Measurements from ENCODE around the gene RESP18.
"Not testable (repeated sequence)": the region's sequence is repeated elsewhere in the genome, so short reads cannot be mapped to it uniquely, and the experiment has no call there.

The RESP18 gene

DNA sequence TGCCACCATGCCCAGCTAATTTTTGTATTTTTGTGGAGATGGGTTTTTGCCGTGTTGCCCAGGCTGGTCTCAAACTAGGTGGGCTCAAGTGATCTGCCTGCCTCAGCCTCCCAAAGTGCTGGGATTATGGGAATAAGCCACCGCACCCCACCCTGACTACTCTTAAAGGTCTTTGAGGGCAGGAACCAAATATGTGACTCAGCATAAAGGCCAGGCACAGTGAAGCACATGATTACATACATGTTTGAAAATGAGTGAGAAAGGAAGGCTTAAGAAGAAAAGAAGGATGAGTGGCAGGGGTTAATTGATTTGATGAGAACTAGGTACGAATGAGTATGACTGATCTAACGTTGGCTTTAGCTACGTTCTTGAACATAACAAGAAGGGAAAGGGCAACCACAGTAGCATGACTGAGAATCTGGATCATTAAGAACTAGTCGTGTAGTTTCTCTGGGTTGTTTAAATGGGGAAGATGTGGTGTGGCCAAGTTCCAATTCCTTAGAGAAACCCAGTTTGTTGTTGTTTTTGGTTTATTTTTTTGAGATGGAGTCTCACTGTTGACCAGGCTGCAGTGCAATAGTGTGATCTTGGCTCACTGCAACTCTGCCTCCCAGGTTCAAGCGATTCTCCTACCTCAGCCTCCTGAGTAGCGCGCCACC lies 6.8 kb downstream of the RESP18 start:
- DNase-seq (ENCODE audit: low read depth in 2 of 2, low spot score in 1 of 2), result no peak

DNA sequence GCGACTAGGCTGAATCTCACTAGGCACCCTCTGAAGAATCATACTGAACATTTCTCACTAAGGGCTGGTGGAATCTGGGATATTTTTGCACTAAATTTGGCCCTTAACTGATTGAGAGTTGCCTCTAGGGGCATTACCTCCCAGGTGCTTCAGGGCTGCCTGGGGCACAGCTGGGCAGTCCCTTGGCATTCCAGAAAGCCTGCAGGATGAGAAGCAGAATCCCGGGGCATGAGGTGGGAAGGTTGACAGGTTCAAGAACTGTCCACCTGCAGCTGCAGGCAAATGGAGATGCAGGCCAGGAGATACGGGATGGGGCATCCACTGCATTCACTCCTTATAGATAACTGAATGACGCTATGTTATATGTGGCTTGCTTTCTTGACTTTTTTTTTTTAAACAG lies 7.4 kb downstream of the RESP18 start:
- DNase-seq (ENCODE audit: low read depth in 2 of 2, low spot score in 1 of 2), result no peak

DNA sequence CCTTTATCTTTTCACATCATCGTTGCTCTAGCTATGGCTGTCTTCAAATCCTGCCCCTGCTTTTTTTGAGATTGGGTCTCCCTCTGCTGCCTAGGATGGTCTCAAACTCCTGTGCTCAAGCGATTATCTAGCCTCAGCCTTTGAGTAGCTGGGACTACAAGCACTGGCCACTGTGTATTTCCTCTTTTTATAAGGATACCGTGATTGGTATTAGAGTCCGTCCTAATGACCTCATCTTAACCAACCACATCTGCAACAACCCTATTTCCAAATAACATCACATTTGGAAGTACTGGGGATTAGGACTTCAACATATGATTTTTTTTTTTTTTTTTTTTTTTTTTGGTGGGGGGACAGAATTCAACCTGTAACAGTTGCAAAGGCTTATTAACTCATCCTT lies 9.1 kb downstream of the RESP18 start:
- DNase-seq (ENCODE audit: low read depth in 2 of 2, low spot score in 1 of 2), result no peak

DNA sequence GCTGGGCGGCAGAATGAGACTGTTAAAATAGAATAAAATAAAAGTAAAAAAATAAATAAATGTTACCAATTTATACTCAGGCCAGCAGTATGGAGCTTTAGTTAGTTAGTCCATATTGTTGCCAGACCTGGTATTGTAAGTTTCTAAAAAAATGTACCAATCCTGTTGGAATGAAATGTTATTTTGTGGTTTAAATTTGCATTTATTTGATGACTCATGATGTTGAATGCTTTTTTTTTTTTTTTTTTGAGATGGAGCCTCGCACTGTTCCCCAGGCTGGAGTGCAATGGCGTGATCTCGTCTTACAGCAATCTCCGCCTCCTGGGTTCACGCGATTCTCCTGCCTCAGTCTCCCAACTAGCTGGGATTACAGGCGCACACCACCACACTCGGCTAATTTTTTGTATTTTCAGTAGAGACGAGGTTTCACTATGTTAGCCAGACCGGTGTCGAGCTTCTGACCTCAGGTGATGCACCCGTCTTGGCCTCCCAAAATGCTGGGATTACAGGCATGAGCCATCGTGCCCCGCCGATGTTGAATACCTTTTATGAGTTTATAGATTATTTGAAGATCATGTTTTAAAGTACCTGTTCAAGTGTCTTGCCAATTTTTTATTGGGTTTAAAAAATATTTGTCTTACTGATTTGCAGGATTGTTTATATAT lies 17.6 kb downstream of the RESP18 start:
- no peak for DNase-seq (ENCODE audit: low read depth in 2 of 2, low spot score in 1 of 2)

DNA sequence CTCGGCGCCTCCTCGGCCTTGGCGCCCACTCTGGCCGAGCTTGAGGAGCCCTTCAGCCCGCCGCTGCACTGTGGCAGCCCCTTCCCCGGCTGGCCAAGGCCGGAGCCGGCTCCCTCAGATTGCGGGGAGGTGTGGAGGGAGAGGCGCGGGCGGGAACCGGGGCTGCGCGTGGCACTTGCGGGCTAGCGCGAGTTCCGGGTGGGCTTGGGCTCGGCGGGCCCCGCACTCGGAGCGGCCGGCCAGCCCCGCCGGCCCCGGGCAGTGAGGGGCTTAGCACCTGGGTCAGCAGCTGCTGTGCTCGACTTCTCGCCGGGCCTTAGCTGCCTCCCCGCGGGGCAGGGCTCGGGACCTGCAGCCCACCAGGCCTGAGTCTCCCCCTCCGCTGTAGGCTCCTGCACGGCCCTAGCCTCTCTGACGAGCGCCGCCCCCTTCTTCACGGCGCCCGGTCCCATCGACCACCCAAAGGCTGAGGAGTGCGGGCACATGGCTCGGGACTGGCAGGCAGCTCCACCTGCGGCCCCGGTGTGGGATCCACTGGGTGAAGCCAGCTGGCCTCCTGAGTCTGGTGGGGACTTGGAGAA lies 19.8 kb downstream of the RESP18 start:
- DNase-seq (ENCODE audit: low read depth in 2 of 2, low spot score in 1 of 2), result not testable (repeated sequence)

DNA sequence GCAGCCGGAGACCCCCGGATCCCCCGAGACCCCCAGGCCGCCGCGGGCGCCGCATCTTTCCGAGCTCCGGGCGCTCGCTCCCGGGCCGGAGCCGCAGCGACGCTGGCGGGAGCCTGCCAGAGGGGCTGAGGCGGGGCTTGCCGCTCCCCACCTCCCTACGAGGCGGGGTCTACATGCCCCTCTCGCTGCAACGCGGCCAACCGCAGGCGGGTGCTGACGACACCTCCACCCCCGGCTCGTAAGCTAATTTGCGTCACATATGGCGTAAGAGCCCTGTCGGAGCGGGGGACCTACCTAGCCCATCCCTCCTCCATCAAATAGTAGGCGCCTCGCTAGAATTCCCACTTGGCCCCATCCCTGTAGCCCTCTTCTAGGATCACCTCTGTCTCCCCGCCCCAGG lies 23.3 kb downstream of the RESP18 start, which contains the start of gene PTPRN:
TSS of gene PTPRN (minus strand) at position 124 of the 400 bp plus-strand sequence. CDS start at position 55, 69 bp downstream.
- DNase-seq (ENCODE audit: low read depth in 2 of 2, low spot score in 1 of 2), result no peak

DNA sequence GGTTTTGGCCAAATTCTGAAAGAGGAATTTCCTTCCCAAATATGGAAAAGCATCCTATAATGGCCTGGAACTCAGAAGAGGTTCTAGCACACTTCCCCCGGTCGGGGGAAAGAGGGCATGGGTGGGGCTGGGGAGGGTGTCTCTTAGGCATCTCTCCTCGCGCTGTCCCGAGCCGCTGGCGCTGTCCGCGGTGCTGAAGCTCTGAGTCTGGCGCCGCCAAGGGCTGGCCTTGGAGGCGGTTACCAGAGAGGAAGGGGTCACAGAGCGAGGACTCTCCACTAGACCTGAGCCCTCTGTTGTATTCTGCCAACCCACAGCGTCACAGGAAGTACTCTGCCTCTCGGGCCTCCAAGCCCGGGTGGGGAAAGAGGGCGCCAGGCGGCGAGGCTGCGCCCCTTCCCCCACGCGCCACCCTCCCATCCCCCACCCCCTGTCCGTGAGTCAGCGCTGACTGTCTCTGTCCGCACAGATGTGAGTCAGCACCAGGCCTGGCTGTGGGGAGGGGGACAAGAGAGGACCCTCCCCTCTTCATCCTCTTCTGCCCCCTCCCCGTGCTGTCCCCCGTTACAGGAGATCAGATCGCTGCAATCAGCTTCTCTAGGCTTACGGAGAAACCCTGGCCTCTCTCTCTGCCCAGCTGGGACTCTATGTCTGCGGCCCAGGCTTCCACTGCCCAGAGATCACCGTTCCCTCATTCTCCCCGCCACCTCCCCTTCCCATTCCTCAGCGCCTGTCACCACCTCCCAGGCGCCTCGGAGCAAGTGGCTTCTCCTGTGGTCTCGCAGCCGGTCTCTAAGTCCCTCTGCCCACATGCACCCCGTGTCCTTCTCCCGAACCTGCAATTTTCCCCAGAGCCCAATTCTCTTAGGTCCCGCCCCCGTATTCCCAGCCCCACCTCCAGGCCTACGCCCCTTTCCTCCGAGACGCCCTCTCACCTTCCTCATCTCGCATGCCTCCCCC lies 24.1 kb downstream of the RESP18 start:
- peak in 1 of 2 donors; percentile 25 for DNase-seq (ENCODE audit: low read depth in 2 of 2, low spot score in 1 of 2)

DNA sequence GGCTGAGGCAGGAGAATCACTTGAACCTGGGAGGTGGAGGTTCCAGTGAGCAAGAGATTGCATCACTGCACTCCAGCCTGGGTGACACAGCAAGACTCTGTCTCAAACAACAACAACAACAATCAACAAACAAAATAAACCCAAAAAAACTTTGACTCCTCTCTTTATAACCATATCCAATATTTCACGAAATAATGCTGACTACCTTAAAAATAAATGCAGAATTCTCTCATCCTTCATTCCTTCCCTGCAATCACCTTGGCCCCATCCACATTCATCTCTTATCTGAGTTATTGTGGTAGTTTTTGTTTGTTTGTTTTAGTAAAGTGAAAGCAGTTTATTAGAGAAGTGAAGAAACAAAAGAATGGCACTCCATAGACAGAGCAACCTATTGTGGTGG lies 26.5 kb downstream of the RESP18 start:
- no peak for DNase-seq (ENCODE audit: low read depth in 2 of 2, low spot score in 1 of 2)

DNA sequence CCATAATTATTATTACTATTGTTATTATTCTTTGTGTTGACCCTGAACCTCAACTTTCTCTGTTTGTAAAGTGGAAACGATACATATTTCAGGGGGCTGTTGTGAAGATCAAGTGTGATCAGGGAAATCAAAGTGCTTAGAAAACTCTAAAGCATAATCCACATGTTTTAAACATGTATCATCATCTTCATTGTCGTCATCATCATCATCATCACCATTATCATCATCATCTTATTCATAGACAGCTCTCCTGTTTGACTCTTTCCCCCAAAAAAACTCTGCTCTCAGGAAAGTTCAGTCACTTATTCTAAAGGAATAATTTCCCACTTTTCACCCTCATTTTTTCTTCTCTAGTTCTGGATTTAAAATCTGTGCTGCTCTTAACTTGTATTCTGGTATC lies 28.3 kb downstream of the RESP18 start:
- DNase-seq (ENCODE audit: low read depth in 2 of 2, low spot score in 1 of 2), result no peak

DNA sequence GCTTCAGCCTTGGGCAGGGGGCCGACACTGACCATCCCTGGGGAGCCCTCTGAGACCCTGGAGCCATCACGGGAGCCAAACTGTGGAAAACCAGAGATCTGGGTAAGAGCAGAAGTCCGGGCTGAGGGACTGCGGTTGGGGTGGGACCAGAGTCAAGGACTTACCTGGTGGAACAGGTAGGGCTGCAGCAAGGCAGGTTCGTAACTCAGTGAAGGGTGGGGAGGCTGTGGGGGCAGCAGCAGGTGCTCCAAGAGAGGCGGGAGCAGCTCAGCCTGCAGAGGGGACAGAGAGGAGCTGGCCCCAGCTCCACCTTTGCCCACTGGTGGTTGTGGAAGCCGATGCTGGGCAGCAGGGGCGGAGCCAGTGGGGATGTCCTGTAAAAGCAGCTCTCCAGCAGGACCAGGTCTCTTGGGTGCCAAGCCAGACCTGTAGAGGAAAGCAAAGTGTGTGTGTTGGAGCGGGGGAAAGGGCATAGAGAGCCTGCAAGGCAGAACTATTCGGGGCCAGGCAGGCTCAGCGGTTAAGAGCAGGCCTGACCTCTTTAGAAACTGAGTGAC lies 30.1 kb downstream of the RESP18 start:
- DNase-seq (ENCODE audit: low read depth in 2 of 2, low spot score in 1 of 2), result no peak

DNA sequence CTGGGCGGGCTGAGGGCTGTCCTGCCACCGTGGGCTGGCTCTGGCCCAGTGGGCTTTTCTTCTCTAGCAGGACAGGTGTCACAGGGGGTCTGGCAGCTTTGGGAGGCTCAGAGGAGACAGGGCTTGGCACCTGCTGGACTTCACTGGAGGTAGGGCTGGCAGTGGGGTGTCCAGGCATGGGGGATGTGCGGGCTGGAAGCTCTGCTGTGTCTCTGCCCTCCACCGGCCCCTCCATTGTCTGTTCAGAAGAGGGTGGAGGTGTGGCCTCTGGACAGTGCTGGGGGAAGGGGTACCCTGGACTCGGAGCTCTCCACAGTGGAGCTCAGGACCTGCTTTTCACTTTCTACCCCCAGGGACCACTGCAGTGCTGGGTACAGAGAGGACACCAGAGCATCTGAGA lies 32.5 kb downstream of the RESP18 start:
- no peak for DNase-seq (ENCODE audit: low read depth in 2 of 2, low spot score in 1 of 2)

DNA sequence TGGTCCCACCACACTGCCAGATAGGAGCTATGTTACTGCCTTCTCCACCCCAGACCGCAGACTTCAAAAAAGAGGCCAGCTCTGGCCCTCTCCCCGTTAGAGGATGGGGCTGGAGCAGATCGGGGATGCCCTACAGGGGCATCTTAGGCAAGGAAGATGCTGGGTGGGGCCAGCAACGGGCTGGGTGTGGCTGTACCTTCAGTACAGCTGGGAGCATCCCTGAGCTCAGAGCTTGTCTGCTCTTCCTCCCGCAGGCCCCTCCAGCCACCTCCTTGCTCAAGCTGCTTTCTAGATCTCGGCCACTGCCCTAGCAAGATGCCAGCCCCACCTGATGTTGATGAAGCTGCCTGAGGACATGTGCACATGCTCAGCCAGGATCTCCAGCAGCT lies 33.2 kb downstream of the RESP18 start:
- DNase-seq (ENCODE audit: low read depth in 2 of 2, low spot score in 1 of 2), result no peak

DNA sequence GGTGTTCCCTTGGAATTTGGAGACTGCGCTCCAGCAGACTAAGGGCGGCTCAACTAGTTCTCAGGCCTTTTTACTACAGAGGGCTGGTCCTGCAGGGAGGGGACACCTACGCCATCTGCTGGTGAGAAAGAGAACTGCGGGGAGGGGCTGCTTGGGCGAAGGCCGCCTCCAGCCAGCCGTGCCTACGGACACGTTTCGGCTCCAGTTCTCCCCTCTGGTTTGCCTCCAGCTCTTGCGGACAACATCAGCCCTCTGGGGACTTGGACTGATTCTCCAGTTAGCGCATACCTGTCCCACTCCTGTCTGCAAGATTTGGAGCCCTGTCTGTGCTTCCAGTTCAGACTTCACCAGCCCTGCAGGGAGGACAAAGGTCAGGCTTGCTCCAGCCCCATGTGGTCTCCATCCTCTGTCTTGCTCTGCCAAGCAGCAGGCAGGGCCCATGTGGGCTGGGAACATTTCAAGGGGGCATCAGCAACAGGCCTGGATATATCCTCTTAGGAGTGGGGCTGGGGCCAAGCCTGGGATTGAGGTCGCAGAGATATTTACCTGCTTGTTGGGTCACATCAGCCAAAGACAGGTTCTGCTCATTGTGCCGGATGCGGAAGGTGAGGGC lies 33.7 kb downstream of the RESP18 start:
- DNase-seq (ENCODE audit: low read depth in 2 of 2, low spot score in 1 of 2), result peak; percentile 82 to 83

DNA sequence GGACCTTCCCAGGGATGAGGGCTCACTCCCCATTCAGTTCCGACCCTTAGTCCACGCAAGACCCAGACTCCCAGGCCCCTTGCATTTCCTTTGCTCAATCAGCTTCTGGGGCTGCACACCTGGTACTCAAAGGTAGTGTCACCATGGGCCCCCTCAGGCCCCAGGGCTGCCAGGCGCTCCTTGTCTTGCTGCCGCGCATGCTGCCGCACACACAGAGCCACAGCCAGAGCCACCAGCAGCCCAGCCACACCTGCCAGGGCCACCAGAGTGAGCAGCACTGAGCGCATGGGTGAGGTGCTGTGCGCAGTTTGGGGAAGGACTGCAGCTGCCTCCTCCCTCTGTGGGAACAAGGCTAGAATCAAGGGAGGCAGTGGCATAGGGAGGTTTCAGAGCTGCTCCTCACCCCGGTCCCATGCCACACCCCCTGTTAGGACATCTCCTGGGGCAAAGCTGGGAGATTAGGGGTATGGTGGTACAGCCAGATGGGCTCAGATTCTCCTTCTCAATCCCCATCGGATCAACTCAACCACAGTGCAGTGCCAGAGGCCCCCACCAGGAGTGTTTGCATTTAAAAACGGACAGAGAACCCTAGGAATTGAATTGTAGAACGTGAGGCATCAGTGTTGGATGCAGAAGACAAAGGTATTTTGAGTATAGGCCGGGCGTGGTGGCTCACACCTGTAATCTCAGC lies 34.6 kb downstream of the RESP18 start:
- no peak for DNase-seq (ENCODE audit: low read depth in 2 of 2, low spot score in 1 of 2)

DNA sequence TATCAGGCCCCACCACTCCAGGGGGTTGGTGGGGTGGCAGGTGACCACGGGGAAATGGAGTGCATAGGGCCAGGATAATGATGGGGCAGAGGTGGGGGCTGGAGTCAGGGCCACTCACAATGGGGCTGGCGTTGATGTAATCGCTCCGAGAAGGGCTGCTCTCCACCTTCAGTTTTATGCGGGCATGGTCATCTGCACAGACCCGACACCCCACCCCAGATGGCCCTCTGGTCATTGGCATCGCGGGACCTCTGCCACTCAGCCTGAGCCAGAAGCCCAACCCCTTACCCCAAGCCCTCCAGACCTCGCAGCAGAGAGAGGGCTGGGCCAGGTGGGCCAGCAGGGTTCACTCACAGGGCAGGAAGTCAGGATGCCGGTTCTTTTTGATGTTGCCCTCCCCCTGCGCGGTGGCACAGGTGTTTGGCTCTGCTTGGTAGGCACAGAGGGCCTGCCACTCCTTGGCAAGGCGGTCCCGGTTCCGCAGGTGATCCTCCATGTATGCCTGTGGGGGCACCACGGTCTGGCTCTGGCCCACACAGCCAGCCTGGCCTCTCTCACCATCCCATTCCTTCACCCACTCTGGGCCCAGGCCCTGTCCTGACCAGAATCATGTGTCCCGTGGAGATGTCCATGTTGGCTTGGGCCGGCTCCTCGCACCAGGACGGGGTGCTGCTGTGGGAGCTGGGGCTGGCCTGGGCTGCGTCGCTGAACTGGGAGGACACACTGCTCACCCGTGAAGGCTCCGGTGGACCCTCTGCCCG lies 35.7 kb downstream of the RESP18 start:
- DNase-seq (ENCODE audit: low read depth in 2 of 2, low spot score in 1 of 2), result no peak

DNA sequence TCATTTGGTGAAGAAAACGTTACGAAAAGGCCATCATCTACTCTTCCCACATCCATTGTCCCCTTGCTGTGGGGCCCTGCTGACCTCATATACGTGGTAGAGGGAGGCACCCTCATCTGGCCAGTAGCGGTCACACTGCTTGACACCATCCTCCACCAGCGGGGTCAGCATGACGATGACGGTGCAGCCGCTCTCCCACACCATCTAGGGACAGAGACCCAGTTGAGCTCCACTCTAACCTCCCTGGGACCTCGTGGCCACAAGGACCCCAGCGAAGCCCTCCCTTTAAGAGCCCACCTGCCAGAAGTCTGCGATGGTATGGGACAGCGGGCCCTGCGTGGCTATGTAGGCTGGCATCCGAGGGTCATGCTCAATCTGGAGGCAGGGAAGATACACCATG lies 36.4 kb downstream of the RESP18 start:
- no peak for DNase-seq (ENCODE audit: low read depth in 2 of 2, low spot score in 1 of 2)

DNA sequence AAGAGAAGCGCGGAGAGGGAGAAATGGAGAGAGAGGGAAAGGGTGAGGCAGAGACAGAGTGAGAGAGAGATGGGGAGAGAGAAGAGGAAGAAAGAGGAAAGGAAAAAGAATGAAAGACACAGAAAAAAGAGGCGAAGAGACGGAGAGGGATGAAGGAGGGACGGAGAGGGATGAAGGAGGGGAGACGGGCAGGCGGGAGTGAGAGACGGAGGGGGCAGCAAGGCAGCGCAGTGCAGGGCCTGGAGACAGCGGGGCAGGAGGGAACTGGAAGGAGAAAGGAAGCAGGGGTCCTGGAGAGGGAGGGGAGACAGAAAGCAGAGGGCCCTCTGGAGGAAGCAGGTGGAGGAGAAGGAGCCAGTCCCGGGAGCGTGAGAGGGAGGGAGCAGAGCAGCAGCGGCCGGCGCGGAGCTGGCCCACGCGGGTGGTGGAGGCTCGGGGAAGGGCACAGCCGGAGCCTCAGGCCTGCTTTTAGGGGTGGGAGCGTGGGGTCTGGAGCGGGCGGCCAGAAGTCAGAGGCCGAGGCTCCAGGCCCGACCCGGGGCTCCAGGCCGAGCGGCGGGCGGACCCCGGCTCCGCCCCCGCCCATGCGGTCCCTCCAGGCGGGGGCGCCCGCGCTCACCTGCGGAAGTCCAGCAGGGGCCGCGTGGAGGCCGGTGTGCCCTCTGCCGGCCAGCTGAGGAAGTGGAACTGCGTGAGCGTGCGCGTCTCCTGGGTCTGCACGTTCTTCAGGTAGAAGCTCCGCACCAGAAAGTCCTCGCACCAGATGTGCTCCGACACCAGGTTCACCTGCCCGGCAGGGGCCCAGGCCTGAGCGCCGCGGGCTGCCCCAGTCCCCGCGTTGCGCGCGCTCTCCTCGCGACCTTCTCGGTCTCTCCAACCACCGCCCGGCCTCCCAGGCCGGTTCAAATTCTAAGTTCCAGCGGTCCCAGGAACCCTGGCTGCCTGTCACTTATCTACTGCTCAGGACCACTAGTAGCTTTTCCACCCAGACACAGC lies 37.9 kb downstream of the RESP18 start:
- peak; percentile 64 to 78 for DNase-seq (ENCODE audit: low read depth in 2 of 2, low spot score in 1 of 2)

DNA sequence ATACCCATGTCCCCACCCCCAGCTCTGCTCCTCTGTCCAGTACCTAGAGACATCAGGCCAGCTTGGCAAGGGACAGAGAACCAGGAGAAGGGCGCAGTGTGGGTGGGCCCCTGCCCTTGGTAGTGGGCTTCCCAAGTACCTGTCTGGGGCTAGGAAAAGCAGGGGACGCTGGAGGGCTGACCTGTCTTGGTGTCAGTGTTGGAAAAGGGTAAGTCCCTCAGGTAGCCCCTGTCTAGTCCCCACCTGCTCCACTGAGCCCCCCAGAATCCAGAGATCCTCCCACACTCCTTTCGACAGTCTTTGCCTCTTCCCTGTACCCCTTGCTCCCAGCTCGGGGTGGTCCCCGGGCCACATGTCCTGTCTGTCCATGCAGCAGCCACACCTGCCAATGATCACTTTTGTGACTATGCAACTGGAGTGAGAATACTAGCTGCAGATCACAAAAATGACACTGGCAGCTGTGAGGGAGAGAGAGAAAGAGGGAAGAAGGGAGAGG lies 38.8 kb downstream of the RESP18 start:
- no peak for DNase-seq (ENCODE audit: low read depth in 2 of 2, low spot score in 1 of 2)

All from stimulated activated CD8-positive, alpha-beta memory T cell treated with anti-CD3 and anti-CD28 coated beads, Interleukin-4, amount 100 ng/mL, for 1 hour (primary cell).